Esophagus squamous epithelium (tissue), 4 donors: ENCODE data around the gene TMIGD3.

Experiments used
- POLR2A ChIP-seq, 4 donors: fragments of 450-650 bp; IDR thresholded peaks; one replicate each; pipeline ENCODE4 v1.6.1; 2017; ENCODE audit warnings: antibody characterized with exemption in 4 of 4, mild to moderate bottlenecking in 4 of 4, moderate library complexity in 3 of 4
- TF ChIP-seq, protein P1 (sequence below), 6 experiments: fragments of 450-650 bp in 4 of 6; fragments of 200-600 bp in 2 of 6; sonication (generic) in 2 of 6; IDR thresholded peaks; one replicate each; pipeline ENCODE4 v1.5.1; 2016 to 2019; ENCODE audit warnings: antibody characterized with exemption in 6 of 6, mild to moderate bottlenecking in 4 of 6, moderate library complexity in 4 of 6

DNA sequence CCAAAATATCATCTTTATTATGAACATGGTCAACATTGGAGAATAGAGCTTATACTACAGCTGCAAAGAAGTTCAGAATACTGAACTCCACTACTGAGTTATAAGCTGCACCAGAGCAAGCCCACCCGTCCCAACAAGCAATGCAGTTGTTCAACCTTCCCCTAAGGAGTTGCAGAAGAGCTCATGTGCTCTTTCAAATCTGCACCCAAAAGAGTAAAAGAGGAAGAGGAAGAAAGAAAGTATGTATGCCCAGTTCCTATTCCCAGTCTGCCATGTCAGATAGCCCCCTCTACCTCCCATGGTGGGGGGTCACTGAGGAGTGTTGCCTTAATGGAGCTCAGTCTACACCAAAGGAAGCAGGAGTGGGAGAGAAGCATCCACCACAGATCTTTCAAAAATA lies 22.8 kb downstream of the TMIGD3 start:
- TF ChIP-seq POLR2A (IDR thresholded peaks at IDR 0.05), result no peak
- TF ChIP-seq, protein P1, sequence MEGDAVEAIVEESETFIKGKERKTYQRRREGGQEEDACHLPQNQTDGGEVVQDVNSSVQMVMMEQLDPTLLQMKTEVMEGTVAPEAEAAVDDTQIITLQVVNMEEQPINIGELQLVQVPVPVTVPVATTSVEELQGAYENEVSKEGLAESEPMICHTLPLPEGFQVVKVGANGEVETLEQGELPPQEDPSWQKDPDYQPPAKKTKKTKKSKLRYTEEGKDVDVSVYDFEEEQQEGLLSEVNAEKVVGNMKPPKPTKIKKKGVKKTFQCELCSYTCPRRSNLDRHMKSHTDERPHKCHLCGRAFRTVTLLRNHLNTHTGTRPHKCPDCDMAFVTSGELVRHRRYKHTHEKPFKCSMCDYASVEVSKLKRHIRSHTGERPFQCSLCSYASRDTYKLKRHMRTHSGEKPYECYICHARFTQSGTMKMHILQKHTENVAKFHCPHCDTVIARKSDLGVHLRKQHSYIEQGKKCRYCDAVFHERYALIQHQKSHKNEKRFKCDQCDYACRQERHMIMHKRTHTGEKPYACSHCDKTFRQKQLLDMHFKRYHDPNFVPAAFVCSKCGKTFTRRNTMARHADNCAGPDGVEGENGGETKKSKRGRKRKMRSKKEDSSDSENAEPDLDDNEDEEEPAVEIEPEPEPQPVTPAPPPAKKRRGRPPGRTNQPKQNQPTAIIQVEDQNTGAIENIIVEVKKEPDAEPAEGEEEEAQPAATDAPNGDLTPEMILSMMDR (IDR thresholded peaks at IDR 0.05), result no peak
